LNCAP (cell line): ENCODE data around the gene DIP2A.

Experiments
- CTCF ChIP-seq: fragments of 450-650 bp; IDR thresholded peaks from 2 replicates; pipeline ENCODE4 v1.5.1; 2017; ENCODE audit warnings: mild to moderate bottlenecking

DIP2A gene

GRCh38 chr21:46458315-46459023 is at the start of gene DIP2A:
Gene DIP2A, plus strand, starts transcription at chr21:46458891. Its CDS starts 241 bp downstream, at chr21:46459132.
- no peak for TF ChIP-seq CTCF

DNA sequence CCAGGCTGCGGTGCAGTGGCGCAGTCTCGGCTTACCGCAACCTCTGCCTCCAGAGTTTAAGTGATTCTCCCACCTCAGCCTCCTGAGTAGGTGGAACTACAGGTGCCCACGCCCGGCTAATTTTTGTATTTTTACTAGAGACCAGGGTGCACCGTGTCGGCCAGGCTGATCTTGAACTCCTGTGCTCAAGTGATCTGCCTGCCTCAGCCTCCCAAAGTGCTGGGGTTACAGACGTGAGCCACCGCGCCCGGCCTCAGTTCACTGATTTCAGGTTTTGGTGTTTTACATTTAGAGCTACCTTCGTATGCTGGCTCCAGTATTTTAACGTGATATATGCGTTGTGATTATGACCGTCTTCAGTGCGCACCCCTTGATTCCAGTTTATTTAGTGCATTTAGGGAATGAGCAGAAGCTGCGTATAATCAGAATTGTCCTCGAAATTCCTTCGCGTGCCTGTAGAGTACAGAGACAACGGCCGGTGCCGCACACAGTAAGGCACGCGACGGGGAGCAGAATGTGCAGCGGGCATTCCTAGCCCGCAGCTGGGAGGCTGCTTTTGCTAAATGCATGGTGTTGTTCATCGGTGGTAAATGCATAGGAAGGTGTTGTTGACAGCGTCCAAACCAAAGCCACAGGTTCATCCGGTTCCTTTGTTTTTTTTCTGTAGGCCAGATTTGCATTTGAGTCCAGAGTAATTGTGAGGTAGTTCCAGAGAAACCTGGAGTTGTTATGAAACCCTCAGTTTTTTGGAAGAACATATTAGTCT is 48.9 kb upstream of the DIP2A start:
- no peak for TF ChIP-seq CTCF

DNA sequence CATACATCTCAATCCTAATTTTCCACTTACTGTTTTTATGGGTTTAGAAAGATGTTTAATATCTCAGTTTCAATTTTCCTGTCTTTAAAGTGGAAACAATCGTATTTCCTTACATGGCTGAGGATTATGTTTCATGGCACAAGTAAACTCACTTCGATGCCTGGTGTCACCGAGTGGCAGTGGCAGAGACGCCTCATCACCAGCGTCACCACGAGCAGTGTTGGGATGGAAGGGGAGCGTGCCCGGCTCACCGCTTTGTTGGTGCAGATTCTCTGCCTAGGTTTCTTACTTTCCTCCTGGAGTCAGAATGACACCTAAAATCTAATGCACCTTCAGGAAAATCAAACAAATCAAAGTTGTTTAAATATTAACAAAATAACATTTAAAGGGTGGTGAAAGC is 48.2 kb upstream of the DIP2A start:
- TF ChIP-seq CTCF: no peak

DNA sequence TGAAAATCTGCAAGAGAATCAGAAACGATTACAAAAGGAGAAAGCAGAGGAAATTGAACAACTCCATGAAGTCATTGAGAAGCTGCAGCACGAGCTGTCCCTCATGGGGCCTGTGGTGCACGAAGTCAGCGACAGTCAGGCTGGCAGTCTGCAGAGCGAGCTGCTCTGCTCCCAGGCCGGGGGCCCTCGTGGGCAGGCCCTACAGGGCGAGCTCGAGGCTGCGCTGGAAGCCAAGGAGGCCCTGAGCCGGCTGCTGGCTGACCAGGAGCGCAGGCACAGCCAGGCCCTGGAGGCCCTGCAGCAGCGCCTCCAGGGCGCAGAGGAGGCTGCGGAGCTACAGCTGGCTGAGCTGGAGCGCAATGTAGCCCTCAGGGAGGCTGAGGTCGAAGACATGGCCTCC is 47.5 kb upstream of the DIP2A start:
- no peak for TF ChIP-seq CTCF

DNA sequence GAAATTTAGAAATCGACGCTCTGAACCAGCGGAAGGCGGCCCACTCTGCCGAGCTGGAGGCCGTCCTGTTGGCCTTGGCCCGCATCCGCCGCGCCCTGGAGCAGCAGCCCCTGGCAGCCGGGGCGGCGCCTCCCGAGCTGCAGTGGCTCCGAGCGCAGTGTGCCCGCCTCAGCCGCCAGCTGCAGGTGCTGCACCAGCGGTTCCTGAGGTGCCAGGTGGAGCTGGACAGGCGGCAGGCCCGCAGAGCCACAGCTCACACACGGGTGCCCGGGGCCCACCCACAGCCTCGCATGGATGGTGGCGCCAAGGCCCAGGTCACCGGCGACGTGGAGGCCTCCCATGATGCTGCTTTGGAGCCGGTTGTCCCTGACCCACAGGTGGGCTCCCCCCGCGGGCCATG is 47.0 kb upstream of the DIP2A start:
- TF ChIP-seq CTCF: no peak

- TF ChIP-seq CTCF: no peak
Measured at GRCh38 chr21:46412521-46413364, 45.9 kb upstream of the DIP2A start.

GRCh38 chr21:46413365-46413696 is 45.4 kb upstream of the DIP2A start:
- TF ChIP-seq CTCF: no peak
